ENCODE results near the gene ATP6V1F.

ATP6V1F gene

GRCh38 chr7:128867241-128867640 is 4.6 kb downstream of the ATP6V1F start:
- Mint-ChIP-seq H3K4me1 (ENCODE audit: low read depth) (peaks cover 20% of the 10 kb centered on the region), H3K9me3 (no peaks in the 10 kb centered on the region), H3K36me3 (ENCODE audit: low read depth) (peaks cover 15% of the 10 kb centered on the region), H3K27ac (no peak overlapping the region), H3K4me3 (no peak overlapping the region), H3K27me3 (ENCODE audit: low read depth) (peaks cover 27% of the 10 kb centered on the region)

- Mint-ChIP-seq H3K27ac (no peak overlapping the region), H3K4me1 (ENCODE audit: low read depth) (peaks cover 15% of the 10 kb centered on the region), H3K9me3 (no peaks in the 10 kb centered on the region), H3K27me3 (ENCODE audit: low read depth) (peaks cover 27% of the 10 kb centered on the region), H3K4me3 (peak overlapping the region; percentile 15), H3K36me3 (ENCODE audit: low read depth) (peaks cover 9% of the 10 kb centered on the region)
Observed at GRCh38 chr7:128867842-128868623, 5.4 kb downstream of the ATP6V1F start.

GRCh38 chr7:128868624-128869137 is 6.0 kb downstream of the ATP6V1F start:
- H3K27ac Mint-ChIP-seq, result no peak overlapping the region
- no peaks in the 10 kb centered on the region for H3K9me3 Mint-ChIP-seq
- peaks cover 27% of the 10 kb centered on the region for H3K27me3 Mint-ChIP-seq (ENCODE audit: low read depth)
- H3K4me1 Mint-ChIP-seq (ENCODE audit: low read depth), result peaks cover 13% of the 10 kb centered on the region
- peaks cover 9% of the 10 kb centered on the region for H3K36me3 Mint-ChIP-seq (ENCODE audit: low read depth)
- peak overlapping the region; percentile 27 for H3K4me3 Mint-ChIP-seq

- no peak overlapping the region for H3K27ac Mint-ChIP-seq
- peaks cover 8% of the 10 kb centered on the region for H3K36me3 Mint-ChIP-seq (ENCODE audit: low read depth)
- H3K27me3 Mint-ChIP-seq (ENCODE audit: low read depth), result peaks cover 27% of the 10 kb centered on the region
- no peaks in the 10 kb centered on the region for H3K9me3 Mint-ChIP-seq
- H3K4me3 Mint-ChIP-seq, result no peak overlapping the region
- H3K4me1 Mint-ChIP-seq (ENCODE audit: low read depth), result peaks cover 10% of the 10 kb centered on the region
Observed at GRCh38 chr7:128869138-128869943, 6.7 kb downstream of the ATP6V1F start.

GRCh38 chr7:128869944-128870285 is 7.3 kb downstream of the ATP6V1F start:
- H3K4me3 Mint-ChIP-seq, result peak overlapping the region; percentile 69
- no peak overlapping the region for H3K27ac Mint-ChIP-seq
- peaks cover 8% of the 10 kb centered on the region for H3K36me3 Mint-ChIP-seq (ENCODE audit: low read depth)
- H3K27me3 Mint-ChIP-seq (ENCODE audit: low read depth), result peaks cover 27% of the 10 kb centered on the region
- no peaks in the 10 kb centered on the region for H3K9me3 Mint-ChIP-seq
- H3K4me1 Mint-ChIP-seq (ENCODE audit: low read depth), result peaks cover 10% of the 10 kb centered on the region

GRCh38 chr7:128871050-128871449 is 8.4 kb downstream of the ATP6V1F start:
- Mint-ChIP-seq H3K4me1 (ENCODE audit: low read depth) (peaks cover 8% of the 10 kb centered on the region), H3K4me3 (no peak overlapping the region), H3K27me3 (ENCODE audit: low read depth) (peaks cover 27% of the 10 kb centered on the region), H3K27ac (no peak overlapping the region), H3K9me3 (no peaks in the 10 kb centered on the region), H3K36me3 (ENCODE audit: low read depth) (peaks cover 2% of the 10 kb centered on the region)

GRCh38 chr7:128872394-128872824 is 9.8 kb downstream of the ATP6V1F start:
- Mint-ChIP-seq H3K4me1 (ENCODE audit: low read depth) (peaks cover 8% of the 10 kb centered on the region), H3K27me3 (ENCODE audit: low read depth) (peaks cover 27% of the 10 kb centered on the region), H3K4me3 (no peak overlapping the region), H3K9me3 (no peaks in the 10 kb centered on the region), H3K27ac (no peak overlapping the region), H3K36me3 (ENCODE audit: low read depth) (peaks cover 2% of the 10 kb centered on the region)

- Mint-ChIP-seq H3K36me3 (ENCODE audit: low read depth) (peaks cover 2% of the 10 kb centered on the region), H3K4me1 (ENCODE audit: low read depth) (peaks cover 5% of the 10 kb centered on the region), H3K9me3 (no peaks in the 10 kb centered on the region), H3K27me3 (ENCODE audit: low read depth) (peaks cover 23% of the 10 kb centered on the region), H3K4me3 (no peak overlapping the region), H3K27ac (no peak overlapping the region)
Observed at GRCh38 chr7:128873234-128873633, 10.6 kb downstream of the ATP6V1F start.

- H3K27me3 Mint-ChIP-seq (ENCODE audit: low read depth), result peaks cover 23% of the 10 kb centered on the region
- H3K4me3 Mint-ChIP-seq, result no peak overlapping the region
- no peaks in the 10 kb centered on the region for H3K9me3 Mint-ChIP-seq
- peaks cover 2% of the 10 kb centered on the region for H3K36me3 Mint-ChIP-seq (ENCODE audit: low read depth)
- no peak overlapping the region for H3K27ac Mint-ChIP-seq
- peaks cover 5% of the 10 kb centered on the region for H3K4me1 Mint-ChIP-seq (ENCODE audit: low read depth)
Observed at GRCh38 chr7:128874140-128875031, 11.7 kb downstream of the ATP6V1F start.

- Mint-ChIP-seq H3K4me3 (no peak overlapping the region), H3K4me1 (ENCODE audit: low read depth) (no peaks in the 10 kb centered on the region), H3K9me3 (no peaks in the 10 kb centered on the region), H3K27ac (no peak overlapping the region), H3K27me3 (ENCODE audit: low read depth) (peaks cover 17% of the 10 kb centered on the region), H3K36me3 (ENCODE audit: low read depth) (no peaks in the 10 kb centered on the region)
Observed at GRCh38 chr7:128875523-128875948, 12.9 kb downstream of the ATP6V1F start.

GRCh38 chr7:128876127-128876526 is 13.5 kb downstream of the ATP6V1F start:
- H3K36me3 Mint-ChIP-seq (ENCODE audit: low read depth), result no peaks in the 10 kb centered on the region
- peaks cover 11% of the 10 kb centered on the region for H3K27me3 Mint-ChIP-seq (ENCODE audit: low read depth)
- no peak overlapping the region for H3K27ac Mint-ChIP-seq
- no peak overlapping the region for H3K4me3 Mint-ChIP-seq
- H3K4me1 Mint-ChIP-seq (ENCODE audit: low read depth), result no peaks in the 10 kb centered on the region
- H3K9me3 Mint-ChIP-seq, result no peaks in the 10 kb centered on the region

GRCh38 chr7:128876586-128876977 is 13.9 kb downstream of the ATP6V1F start:
- no peaks in the 10 kb centered on the region for H3K4me1 Mint-ChIP-seq (ENCODE audit: low read depth)
- no peak overlapping the region for H3K4me3 Mint-ChIP-seq
- H3K27me3 Mint-ChIP-seq (ENCODE audit: low read depth), result peaks cover 7% of the 10 kb centered on the region
- H3K36me3 Mint-ChIP-seq (ENCODE audit: low read depth), result no peaks in the 10 kb centered on the region
- no peaks in the 10 kb centered on the region for H3K9me3 Mint-ChIP-seq
- no peak overlapping the region for H3K27ac Mint-ChIP-seq

GRCh38 chr7:128876978-128877755 is 14.5 kb downstream of the ATP6V1F start:
- Mint-ChIP-seq H3K4me3 (no peak overlapping the region), H3K27me3 (ENCODE audit: low read depth) (peaks cover under 1% of the 10 kb centered on the region), H3K27ac (no peak overlapping the region), H3K9me3 (no peaks in the 10 kb centered on the region), H3K36me3 (ENCODE audit: low read depth) (no peaks in the 10 kb centered on the region), H3K4me1 (ENCODE audit: low read depth) (no peaks in the 10 kb centered on the region)
